Effector CD8-positive, alpha-beta T cell (primary cell): ENCODE results near the gene IL16.

Experiments
- DNase-seq: peaks from one replicate; lab custom pipeline; 2025; lab: John Stamatoyannopoulos, UW

Gene IL16

DNA sequence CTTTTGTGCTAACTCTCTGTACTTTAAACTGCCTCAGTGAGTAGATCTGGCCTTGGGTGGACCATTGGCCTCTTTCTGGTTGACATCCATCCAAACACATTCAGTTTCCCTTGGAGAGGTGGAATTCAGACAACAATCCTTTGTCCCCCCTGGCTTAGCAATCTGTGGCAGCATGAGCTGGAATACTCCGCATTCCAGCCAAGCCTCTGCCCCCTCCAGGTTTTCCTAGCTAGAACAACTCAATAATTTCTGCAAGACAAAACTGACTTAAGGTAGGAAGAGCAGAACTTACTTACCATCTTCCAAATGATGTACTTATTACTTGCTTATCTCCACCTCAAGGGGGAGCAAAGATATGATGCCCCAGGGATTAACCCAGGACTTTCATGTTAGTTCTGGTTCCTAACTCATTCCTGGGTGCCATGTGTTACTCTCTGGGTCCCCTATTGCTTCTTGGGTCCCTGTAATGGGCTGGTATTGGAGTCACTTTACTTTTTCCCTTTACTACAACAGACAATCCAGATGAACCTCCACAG, 21.8 kb upstream of the IL16 start:
- no peak for DNase-seq

GRCh38 chr15:81175496-81175895, 21.2 kb upstream of the IL16 start:
- DNase-seq: no peak

GRCh38 chr15:81176291-81176893, 20.3 kb upstream of the IL16 start:
- no peak for DNase-seq

DNA sequence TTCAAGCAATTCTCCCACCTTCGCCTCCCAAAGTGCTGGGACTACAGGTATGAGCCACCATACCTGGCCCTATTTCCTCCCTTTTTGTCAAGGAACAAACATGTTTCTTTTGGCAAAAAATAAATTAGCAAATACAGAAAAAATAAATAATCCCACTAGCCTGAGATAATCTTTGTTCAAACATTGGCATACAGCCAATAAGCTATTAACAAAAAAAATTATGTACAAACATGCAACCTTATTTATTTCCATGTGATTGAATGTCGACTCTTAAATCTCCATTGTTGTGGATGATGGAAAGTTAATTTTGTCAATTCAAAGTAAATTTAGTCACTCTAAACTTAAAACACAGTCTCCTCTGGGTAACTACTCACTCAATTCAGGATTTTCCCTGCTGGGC, 18.3 kb upstream of the IL16 start:
- no peak for DNase-seq

DNA sequence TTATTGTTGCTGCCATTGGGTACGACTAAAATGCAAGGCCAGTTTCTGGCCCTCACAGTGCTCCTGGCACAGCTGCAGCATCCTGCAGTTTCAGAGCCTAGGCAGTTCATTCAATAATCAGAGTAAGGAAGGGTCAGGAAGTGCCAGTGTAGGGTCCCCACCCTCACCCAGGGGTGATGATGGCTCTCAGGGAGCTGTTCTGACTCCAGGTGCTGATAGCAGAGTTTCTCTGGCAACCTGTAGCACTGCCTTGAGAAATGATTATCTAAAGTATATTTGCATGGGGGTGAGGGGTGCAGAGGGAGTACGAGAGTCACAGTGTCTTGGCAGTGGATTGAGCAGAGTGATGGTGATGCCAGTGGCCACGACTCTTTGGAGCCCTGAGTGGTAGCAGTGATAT, 15.5 kb upstream of the IL16 start:
- no peak for DNase-seq

- no peak for DNase-seq
Observed at GRCh38 chr15:81182031-81182755, 14.5 kb upstream of the IL16 start.

- no peak for DNase-seq
Observed at GRCh38 chr15:81182756-81183438, 13.8 kb upstream of the IL16 start.

DNA sequence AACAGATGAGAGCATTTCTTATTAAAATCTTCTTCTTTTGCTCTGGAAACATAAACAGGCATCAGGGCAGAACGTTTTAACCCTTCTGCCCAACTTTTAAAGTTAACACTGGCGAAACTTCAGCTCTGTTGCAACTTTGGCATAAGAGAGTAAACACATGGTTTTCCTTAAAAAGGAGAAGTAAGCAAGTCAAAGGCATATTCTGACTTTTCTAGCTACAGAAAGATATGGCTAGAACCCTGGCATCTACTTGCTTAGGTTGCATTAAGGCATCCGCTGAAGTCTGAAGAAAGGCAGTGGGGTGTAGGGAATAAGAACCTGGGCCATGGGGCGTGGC, 13.3 kb upstream of the IL16 start:
- DNase-seq: no peak

GRCh38 chr15:81184188-81184587, 12.5 kb upstream of the IL16 start:
- DNase-seq: no peak

- no peak for DNase-seq
Observed at GRCh38 chr15:81185631-81186295, 10.9 kb upstream of the IL16 start.

- no peak for DNase-seq
Observed at GRCh38 chr15:81188354-81188753, 8.3 kb upstream of the IL16 start.

GRCh38 chr15:81189583-81190283, 6.9 kb upstream of the IL16 start:
- no peak for DNase-seq

DNA sequence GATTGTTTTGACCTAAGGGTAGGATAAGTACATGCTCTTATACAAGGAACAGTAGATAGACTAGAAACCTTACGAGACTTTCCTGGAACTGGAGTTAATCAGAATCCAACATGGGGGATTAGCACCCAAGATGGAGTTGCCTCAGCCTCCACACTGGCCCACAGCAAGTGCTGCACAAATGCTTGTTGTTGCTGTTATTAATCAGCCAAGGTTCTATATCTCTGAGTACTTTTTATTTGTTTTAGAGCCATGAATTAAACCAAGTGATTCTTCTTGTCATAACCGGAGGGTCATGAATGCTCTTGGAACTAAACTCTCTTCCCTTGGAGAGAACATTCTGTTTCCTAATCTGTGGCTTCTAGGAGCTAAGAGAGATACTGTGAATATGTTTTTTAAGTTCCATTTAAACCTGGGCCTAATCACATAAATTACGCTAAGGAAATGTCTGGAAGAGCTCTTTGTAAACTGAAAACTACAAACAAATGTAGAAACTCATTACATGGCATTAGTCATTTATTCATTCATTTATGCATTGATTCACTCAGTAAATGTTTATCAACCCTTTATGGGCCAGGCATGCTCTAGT, 5.7 kb upstream of the IL16 start:
- DNase-seq: no peak

- DNase-seq: no peak
Observed at GRCh38 chr15:81191701-81192100, 5.0 kb upstream of the IL16 start.

GRCh38 chr15:81194723-81195122, 2.0 kb upstream of the IL16 start:
- DNase-seq: no peak

DNA sequence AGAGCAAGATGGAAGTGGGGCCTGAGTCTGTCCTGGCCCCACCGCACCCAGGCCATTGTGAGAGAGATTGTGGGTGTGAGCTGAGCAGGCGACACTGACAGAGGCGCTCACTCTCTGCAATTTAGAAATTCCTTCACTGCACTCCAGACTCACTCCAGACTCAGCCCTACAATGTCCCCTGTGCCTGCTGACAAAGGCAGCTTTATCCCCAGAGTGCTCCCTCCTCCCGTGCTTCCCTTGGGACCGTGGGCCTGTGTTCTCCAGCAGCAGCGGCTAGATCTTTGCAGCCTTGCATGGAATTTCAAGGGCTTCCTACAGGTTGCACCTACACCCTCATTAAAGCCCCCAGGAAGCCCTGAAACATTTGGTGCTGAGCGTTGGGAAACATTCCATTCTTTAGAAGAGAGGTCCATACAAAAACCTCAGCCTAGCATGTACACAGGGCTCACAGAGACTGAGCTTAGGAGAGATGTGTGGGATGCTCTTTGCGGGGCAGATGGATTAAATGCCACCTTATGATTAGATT, 1.3 kb upstream of the IL16 start:
- DNase-seq: no peak

GRCh38 chr15:81197255-81197630, 564 bp downstream of the IL16 start:
- no peak for DNase-seq

DNA sequence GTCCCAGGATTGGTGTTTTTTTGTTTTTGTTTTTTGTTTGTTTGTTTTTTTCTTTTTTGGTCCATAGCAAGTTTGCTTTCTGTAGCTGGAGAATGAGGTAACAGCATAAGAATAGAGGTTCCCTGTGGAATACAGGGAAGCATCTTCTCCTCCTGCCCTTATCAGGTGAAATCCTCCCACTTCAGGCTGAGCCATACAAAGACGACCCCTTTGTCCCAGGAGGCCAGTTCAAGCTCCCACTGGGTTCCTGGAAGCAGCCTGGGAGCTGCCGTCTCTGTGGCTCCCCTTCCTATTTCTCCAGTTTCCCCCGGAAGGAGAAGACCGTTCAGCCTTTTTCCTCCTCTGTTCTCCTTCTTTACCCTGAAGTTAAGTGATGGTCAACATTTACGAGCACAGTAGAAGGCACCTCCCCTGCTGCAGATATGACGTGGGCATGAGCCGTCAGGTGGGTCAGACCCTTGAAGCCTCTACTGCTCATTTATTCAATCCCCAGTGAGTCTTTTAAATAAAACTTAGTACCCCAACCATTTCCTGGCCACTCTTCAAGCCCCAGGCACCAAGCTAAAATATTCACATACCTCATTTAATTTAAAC, 1.1 kb downstream of the IL16 start:
- DNase-seq: no peak

- no peak for DNase-seq
Observed at GRCh38 chr15:81199031-81199779, 2.5 kb downstream of the IL16 start.

- DNase-seq: no peak
Observed at GRCh38 chr15:81206018-81206417, 9.3 kb downstream of the IL16 start.
